Kidney tubule cell (primary cell): Measurements from ENCODE around the gene NDUFA11.
A peak's percentile ranks its signal among the peaks of the same experiment; 100 is the strongest.

Experiments
- DNase-seq: peaks from one replicate; pipeline ENCODE4 v3.0.0-alpha.2; 2018; ENCODE audit warnings: low spot score

NDUFA11 gene

GRCh38 chr19:5903624-5904351 is at the start of gene NDUFA11:
NDUFA11 (minus strand) TSS chr19:5903790; CDS start chr19:5903708, 82 bp downstream.
- DNase-seq = peak; percentile 95

- no peak for DNase-seq
Measured at GRCh38 chr19:5953030-5953589, 49.5 kb upstream of the NDUFA11 start.

- DNase-seq = no peak
Measured at GRCh38 chr19:5952193-5953029, 48.8 kb upstream of the NDUFA11 start.

GRCh38 chr19:5951338-5951861 is 47.8 kb upstream of the NDUFA11 start:
- no peak for DNase-seq

- no peak for DNase-seq
Measured at GRCh38 chr19:5950741-5951140, 47.2 kb upstream of the NDUFA11 start.

- peak; percentile 47 for DNase-seq
Measured at GRCh38 chr19:5949792-5950305, 46.3 kb upstream of the NDUFA11 start.

- DNase-seq = no peak
Measured at GRCh38 chr19:5948752-5949564, 45.4 kb upstream of the NDUFA11 start.

- no peak for DNase-seq
Measured at GRCh38 chr19:5947435-5947834, 43.8 kb upstream of the NDUFA11 start.

GRCh38 chr19:5943623-5944022 is 40.0 kb upstream of the NDUFA11 start:
- no peak for DNase-seq

GRCh38 chr19:5943045-5943444 is 39.5 kb upstream of the NDUFA11 start:
- no peak for DNase-seq

- no peak for DNase-seq
Measured at GRCh38 chr19:5941673-5942072, 38.1 kb upstream of the NDUFA11 start.

GRCh38 chr19:5940260-5941208 is 36.9 kb upstream of the NDUFA11 start:
- DNase-seq = no peak

GRCh38 chr19:5937550-5937949 is 34.0 kb upstream of the NDUFA11 start:
- no peak for DNase-seq

GRCh38 chr19:5936292-5936592 is 32.7 kb upstream of the NDUFA11 start:
- DNase-seq = no peak

- DNase-seq = no peak
Measured at GRCh38 chr19:5935473-5936291, 32.1 kb upstream of the NDUFA11 start.

GRCh38 chr19:5934774-5935472 is 31.3 kb upstream of the NDUFA11 start:
- DNase-seq = no peak

GRCh38 chr19:5934069-5934401 is 30.4 kb upstream of the NDUFA11 start:
- DNase-seq = no peak

- no peak for DNase-seq
Measured at GRCh38 chr19:5933391-5934068, 29.9 kb upstream of the NDUFA11 start.
